H7 (cell line): Measurements from ENCODE around the gene PIWIL4. TPM values are rescaled to one million over a fixed set of nuclear protein-coding genes. Genes with fewer than 3 reads are reported as not detected.
A peak's percentile ranks its signal among the peaks of the same experiment; 100 is the strongest.

Experiments used
- DNase-seq: peaks from one replicate; pipeline ENCODE4 v3.0.0; 2012
- H3K27me3 ChIP-seq: 2 replicates; pipeline ENCODE4 v1.6.0; 2011; ENCODE audit warnings: mild to moderate bottlenecking, low read length; ENCODE audit not compliant: control insufficient read depth, insufficient read depth
- H3K36me3 ChIP-seq: replicated peaks from 2 replicates; pipeline ENCODE4 v1.5.1; 2011; ENCODE audit warnings: low read length; ENCODE audit not compliant: control insufficient read depth, insufficient read depth
- H3K4me3 ChIP-seq: 2 replicates; pipeline ENCODE4 v1.5.1; 2011; ENCODE audit warnings: low read depth, mild to moderate bottlenecking, control low read depth, low read length, moderate library complexity; ENCODE audit not compliant: insufficient read depth
- total RNA-seq: library from RNA; depleted of rRNA; stranded (reverse); fragments of >200 nt; shearing (Covaris generic); gene quantifications from 2 replicates; pipeline ENCODE4 v1.2.3, GENCODE V29; 2014; rRNA removed

The PIWIL4 gene
- 1.1 and 1.2 TPM in 2 replicates for total RNA-seq

GRCh38 chr11:94567181-94567670, at the start of gene PIWIL4:
Gene PIWIL4 (plus strand): TSS chr11:94567368. CDS start chr11:94567519, 151 bp downstream.
- DNase-seq: peak; percentile 25
- H3K27me3 ChIP-seq: no peaks in the 10 kb centered on the region
- no peaks in the 10 kb centered on the region for H3K36me3 ChIP-seq
- no peak within 1 kb of the TSS for H3K4me3 ChIP-seq

GRCh38 chr11:94518300-94518699, 48.9 kb upstream of the PIWIL4 start:
- Histone ChIP-seq H3K36me3 (no peaks in the 10 kb centered on the region), H3K27me3 (peaks cover 2% of the 10 kb centered on the region), H3K4me3 (no peak overlapping the region)
- DNase-seq: no peak

GRCh38 chr11:94519478-94520084, 47.6 kb upstream of the PIWIL4 start:
- H3K27me3 ChIP-seq: no peaks in the 10 kb centered on the region
- DNase-seq: no peak
- no peak overlapping the region for H3K4me3 ChIP-seq
- H3K36me3 ChIP-seq: no peaks in the 10 kb centered on the region

GRCh38 chr11:94521684-94522083, 45.5 kb upstream of the PIWIL4 start:
- H3K36me3 ChIP-seq: no peaks in the 10 kb centered on the region
- H3K4me3 ChIP-seq: no peak overlapping the region
- peak; percentile 32 for DNase-seq
- no peaks in the 10 kb centered on the region; the same call in 1 of the 2 replicates for H3K27me3 ChIP-seq

GRCh38 chr11:94524341-94524740, 42.8 kb upstream of the PIWIL4 start:
- DNase-seq: no peak
- H3K36me3 ChIP-seq: no peaks in the 10 kb centered on the region
- no peak overlapping the region for H3K4me3 ChIP-seq
- no peaks in the 10 kb centered on the region; the same call in 1 of the 2 replicates for H3K27me3 ChIP-seq

- no peak for DNase-seq
- Histone ChIP-seq H3K27me3 (no peaks in the 10 kb centered on the region; the same call in 1 of the 2 replicates), H3K36me3 (no peaks in the 10 kb centered on the region), H3K4me3 (no peak overlapping the region)
Measured at GRCh38 chr11:94525546-94526324, 41.4 kb upstream of the PIWIL4 start.

- no peak overlapping the region for H3K4me3 ChIP-seq
- no peaks in the 10 kb centered on the region; the same call in 1 of the 2 replicates for H3K27me3 ChIP-seq
- DNase-seq: no peak
- no peaks in the 10 kb centered on the region for H3K36me3 ChIP-seq
Measured at GRCh38 chr11:94526645-94527438, 40.3 kb upstream of the PIWIL4 start.

GRCh38 chr11:94528551-94528950, 38.6 kb upstream of the PIWIL4 start:
- H3K36me3 ChIP-seq: no peaks in the 10 kb centered on the region
- no peak overlapping the region for H3K4me3 ChIP-seq
- DNase-seq: no peak
- H3K27me3 ChIP-seq: no peaks in the 10 kb centered on the region; the same call in 1 of the 2 replicates

- Histone ChIP-seq H3K27me3 (no peaks in the 10 kb centered on the region), H3K36me3 (no peaks in the 10 kb centered on the region), H3K4me3 (no peak overlapping the region)
- no peak for DNase-seq
Measured at GRCh38 chr11:94532211-94532610, 35.0 kb upstream of the PIWIL4 start.

GRCh38 chr11:94533206-94533605, 34.0 kb upstream of the PIWIL4 start:
- no peaks in the 10 kb centered on the region for H3K27me3 ChIP-seq
- no peaks in the 10 kb centered on the region for H3K36me3 ChIP-seq
- no peak overlapping the region for H3K4me3 ChIP-seq
- DNase-seq: no peak

- no peak for DNase-seq
- H3K36me3 ChIP-seq: no peaks in the 10 kb centered on the region
- H3K27me3 ChIP-seq: no peaks in the 10 kb centered on the region
- no peak overlapping the region for H3K4me3 ChIP-seq
Measured at GRCh38 chr11:94533696-94534630, 33.2 kb upstream of the PIWIL4 start.

GRCh38 chr11:94536386-94536785, 30.8 kb upstream of the PIWIL4 start:
- H3K27me3 ChIP-seq: no peaks in the 10 kb centered on the region; the same call in 1 of the 2 replicates
- H3K4me3 ChIP-seq: no peak overlapping the region
- no peak for DNase-seq
- H3K36me3 ChIP-seq: no peaks in the 10 kb centered on the region

- no peaks in the 10 kb centered on the region for H3K36me3 ChIP-seq
- no peak for DNase-seq
- H3K27me3 ChIP-seq: no peaks in the 10 kb centered on the region; the same call in none of the 2 replicates
- H3K4me3 ChIP-seq: no peak overlapping the region
Measured at GRCh38 chr11:94537031-94537600, 30.1 kb upstream of the PIWIL4 start.
